Endothelial cell of umbilical vein (primary cell): ENCODE measurements around the gene AUH.

Experiments used
- EZH2 ChIP-seq: IDR thresholded peaks from 2 replicates; pipeline ENCODE4 v1.6.1; 2012; ENCODE audit warnings: borderline replicate concordance, low read depth, mild to moderate bottlenecking, moderate library complexity, low read length, inconsistent platforms; ENCODE audit not compliant: severe bottlenecking
- FOS ChIP-seq: IDR thresholded peaks from 2 replicates; pipeline ENCODE4 v1.6.1; 2011; ENCODE audit warnings: mild to moderate bottlenecking, low read length, moderate library complexity, borderline replicate concordance; ENCODE audit not compliant: insufficient read depth
- JUN ChIP-seq: IDR thresholded peaks from 2 replicates; pipeline ENCODE4 v1.6.1; 2011; ENCODE audit warnings: borderline replicate concordance, low read depth; ENCODE audit not compliant: insufficient read length, insufficient read depth
- POLR2A ChIP-seq: IDR thresholded peaks from 2 replicates; pipeline ENCODE4 v1.6.1; 2012; ENCODE audit warnings: low read depth, mild to moderate bottlenecking, control low read depth, low read length
- POLR2AphosphoS5 ChIP-seq: IDR thresholded peaks from 2 replicates; pipeline ENCODE4 v1.6.1; 2012; ENCODE audit warnings: low read depth, mild to moderate bottlenecking, control low read depth, low read length, moderate library complexity; ENCODE audit not compliant: insufficient read depth
- TF ChIP-seq, protein P1 (sequence below), 2 donors: IDR thresholded peaks; 1 replicate in 1 of 2; 2 replicates in 1 of 2; pipeline ENCODE4 v1.5.1; 2011; ENCODE audit warnings: low read length in 2 of 2, mild to moderate bottlenecking in 2 of 2, moderate library complexity in 2 of 2, control low read depth in 1 of 2, inconsistent platforms in 1 of 2, low read depth in 1 of 2; ENCODE audit not compliant: insufficient read depth in 1 of 2; ENCODE audit errors: extremely low read depth in 1 of 2
- TF ChIP-seq, protein P2 (sequence below): IDR thresholded peaks from 2 replicates; pipeline ENCODE4 v1.6.1; 2011; ENCODE audit not compliant: insufficient read depth, insufficient read length

DNA sequence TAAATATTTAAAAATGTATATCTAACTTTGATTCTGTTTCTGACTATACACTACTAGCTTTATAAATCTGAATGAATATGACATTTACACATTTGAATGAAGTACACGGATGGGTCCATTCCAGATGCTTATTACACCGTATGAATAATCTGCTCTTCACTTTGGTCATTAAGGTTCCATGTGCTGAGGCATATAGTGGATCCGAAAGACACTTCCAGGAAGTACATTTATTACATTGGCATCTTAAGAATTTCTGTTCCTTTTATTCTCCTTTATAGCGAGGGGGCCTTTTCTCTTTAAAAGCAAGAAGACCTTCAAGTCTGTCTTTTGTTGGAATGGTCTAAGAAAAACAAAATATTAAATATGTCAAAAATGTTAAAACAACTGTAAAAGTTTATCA lies 147.6 kb downstream of the AUH start:
- TF ChIP-seq POLR2A, result no peak
- TF ChIP-seq, protein P1, sequence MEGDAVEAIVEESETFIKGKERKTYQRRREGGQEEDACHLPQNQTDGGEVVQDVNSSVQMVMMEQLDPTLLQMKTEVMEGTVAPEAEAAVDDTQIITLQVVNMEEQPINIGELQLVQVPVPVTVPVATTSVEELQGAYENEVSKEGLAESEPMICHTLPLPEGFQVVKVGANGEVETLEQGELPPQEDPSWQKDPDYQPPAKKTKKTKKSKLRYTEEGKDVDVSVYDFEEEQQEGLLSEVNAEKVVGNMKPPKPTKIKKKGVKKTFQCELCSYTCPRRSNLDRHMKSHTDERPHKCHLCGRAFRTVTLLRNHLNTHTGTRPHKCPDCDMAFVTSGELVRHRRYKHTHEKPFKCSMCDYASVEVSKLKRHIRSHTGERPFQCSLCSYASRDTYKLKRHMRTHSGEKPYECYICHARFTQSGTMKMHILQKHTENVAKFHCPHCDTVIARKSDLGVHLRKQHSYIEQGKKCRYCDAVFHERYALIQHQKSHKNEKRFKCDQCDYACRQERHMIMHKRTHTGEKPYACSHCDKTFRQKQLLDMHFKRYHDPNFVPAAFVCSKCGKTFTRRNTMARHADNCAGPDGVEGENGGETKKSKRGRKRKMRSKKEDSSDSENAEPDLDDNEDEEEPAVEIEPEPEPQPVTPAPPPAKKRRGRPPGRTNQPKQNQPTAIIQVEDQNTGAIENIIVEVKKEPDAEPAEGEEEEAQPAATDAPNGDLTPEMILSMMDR (IDR thresholded peaks at IDR 0.05; ENCODE audit: extremely low read depth in 1 of 2, insufficient read depth in 1 of 2, low read depth in 1 of 2, low read length in 2 of 2), result no peak
- TF ChIP-seq, protein P2, sequence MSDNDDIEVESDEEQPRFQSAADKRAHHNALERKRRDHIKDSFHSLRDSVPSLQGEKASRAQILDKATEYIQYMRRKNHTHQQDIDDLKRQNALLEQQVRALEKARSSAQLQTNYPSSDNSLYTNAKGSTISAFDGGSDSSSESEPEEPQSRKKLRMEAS, result no peak
- TF ChIP-seq FOS, result peak; percentile 8
- peak; percentile 27 for TF ChIP-seq JUN
- no peak for TF ChIP-seq POLR2AphosphoS5
- no peak for TF ChIP-seq EZH2
